Bone marrow (tissue), 2 donors: ENCODE measurements around the gene RFX7.

Source experiments
- DNase-seq, 2 donors: peaks; one replicate each; lab custom pipeline; 2025; lab: John Stamatoyannopoulos, UW

Gene RFX7

DNA sequence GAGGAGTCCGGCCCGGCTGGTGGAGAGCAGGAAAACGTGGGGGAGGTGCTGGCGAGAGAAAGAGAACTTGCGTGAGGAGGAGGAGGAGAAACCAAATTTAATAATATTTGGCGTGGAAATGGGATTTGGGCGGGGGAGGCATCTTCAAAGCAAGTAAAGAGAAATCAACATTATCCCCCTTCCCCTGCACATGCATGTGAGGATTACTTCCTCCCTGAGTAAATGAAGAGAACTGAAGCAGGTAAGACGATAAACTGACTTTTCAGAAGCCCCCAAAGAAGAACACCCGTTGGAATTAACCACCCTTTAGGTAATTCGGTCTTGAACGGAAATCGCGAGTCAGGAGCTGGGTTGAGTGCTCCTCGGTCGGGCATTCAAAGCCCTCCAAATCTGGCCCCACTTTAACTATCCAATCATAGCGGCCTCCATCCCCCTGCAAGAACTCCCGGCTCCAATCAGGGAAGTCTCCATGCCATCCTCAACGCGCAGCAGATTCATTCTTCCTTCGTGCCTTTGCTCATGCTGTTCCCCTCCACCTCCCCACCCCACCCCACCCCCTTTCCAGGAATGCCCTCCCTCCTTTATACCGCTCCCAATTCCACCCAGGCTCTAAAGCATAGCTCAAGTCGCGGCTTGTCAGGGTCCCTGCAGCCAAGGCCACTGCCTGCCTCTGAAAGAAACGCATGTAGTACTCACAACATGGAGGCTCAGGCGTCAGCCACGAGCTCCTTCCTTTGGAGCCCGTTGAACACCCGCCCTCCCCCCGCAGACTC, 545 bp upstream of the RFX7 start:
- DNase-seq, result peak in 1 of 2 donors; percentile 4

DNA sequence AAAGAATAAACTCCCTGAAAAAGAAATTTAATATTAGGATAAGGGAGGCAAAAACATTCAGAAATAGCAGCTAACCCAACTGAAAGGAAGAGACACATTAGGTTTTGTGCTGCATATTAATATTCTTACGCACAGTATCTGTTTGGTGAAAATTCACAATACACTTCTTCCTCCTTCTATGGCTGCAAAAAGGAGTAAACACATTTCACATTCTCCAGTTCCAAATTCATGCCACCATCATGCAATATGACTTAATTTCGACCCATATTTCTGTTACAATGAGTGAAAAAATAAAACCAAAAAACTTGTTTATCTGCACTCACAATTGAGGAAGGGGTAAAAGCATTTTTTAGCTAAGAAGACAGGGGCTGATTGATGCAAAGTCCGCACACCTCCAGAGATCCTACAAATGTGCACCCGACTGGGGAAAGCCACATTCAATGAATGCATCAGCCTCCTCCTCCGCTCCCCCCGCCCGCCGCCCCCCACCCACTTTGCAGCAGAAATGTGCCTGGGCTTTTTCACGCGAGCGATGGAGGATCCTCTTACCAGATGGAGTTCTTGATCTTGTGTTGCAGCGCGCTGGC, 1.0 kb downstream of the RFX7 start:
- DNase-seq, result no peak

DNA sequence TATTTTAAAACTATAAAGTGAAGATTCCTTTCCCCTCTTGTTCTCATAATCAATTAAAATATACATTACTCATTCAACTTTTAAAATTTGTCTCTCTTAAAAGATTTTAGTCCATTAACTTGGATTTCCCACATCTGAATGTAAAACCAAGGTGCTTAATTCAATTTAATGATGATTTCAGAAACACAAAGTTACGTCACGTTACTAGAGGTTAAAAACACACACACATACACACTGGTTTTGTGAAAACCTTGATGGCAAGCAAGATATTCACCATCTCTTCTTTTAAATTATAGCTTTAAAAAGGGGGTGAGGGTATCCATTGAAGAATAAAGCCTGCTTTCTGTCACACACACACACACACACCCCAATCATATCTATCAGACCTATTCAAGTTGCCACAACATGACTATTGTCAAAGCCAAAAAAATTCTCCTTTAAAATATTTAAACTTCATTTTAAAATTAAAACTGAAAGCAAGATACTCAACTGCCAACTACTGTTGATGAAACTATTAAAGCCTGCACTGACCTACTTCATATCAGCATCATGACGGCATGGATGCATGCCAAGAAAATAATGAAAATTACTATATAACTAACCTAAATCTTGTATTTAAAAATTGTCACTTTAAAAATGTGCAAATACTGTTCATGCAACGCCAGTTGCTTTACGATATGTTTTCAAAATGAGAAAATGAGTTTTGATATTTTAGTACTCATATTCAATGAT, 2.1 kb downstream of the RFX7 start:
- no peak for DNase-seq

DNA sequence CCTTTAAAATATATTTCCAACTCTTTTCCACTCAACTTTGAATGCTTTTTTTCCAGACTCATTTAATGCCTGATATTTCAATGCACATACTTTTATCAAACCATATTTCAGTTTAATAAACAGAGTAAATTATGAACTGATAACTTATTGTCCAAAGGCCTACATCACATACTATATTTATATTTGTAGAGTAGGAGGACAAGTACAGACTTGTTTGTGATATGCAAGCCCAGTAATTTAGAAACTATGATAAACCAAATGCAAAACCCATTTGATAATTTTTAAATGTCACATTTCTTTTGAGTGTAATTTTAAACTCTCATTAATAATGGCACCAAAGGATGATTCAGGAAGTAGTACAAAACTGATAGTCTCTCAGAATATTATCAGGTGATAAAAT, 3.3 kb downstream of the RFX7 start:
- no peak for DNase-seq

DNA sequence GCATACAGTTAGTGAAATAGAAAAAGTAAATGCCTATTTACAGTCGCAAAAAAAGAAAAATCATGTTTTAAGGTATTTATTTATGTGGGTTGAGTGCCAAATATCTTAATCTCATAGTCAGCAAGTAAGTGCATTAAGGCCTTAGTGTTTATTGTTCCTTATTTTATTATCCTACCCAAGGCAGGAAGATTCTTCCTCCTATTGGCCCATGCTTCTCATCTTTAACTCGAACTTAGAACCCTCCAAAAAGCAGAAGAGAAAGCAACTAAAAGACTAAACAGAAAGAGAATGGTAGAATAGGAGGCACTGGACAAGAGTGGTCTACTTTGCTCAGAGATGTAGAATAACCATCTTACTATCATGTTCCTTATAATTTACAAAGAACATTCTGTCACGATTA, 7.5 kb downstream of the RFX7 start:
- no peak for DNase-seq

DNA sequence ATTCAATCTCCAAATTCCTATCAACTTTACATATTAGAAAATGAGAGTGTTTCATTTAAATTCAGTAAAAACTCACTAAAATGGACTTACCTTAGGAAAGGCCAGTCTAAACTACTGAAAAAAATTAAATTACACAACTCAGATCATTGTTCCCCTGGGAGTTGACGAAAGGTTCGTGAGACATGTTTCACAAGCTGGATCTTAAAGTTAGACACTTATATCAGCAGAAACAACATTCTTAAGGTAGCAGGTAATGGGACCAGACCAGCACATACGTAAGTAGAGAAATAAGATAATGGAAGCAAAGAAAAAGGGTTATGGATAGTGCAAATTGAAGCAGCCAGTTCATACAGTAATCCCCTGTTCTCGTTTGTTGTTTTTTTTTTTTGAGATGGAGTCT, 8.9 kb downstream of the RFX7 start:
- no peak for DNase-seq

DNA sequence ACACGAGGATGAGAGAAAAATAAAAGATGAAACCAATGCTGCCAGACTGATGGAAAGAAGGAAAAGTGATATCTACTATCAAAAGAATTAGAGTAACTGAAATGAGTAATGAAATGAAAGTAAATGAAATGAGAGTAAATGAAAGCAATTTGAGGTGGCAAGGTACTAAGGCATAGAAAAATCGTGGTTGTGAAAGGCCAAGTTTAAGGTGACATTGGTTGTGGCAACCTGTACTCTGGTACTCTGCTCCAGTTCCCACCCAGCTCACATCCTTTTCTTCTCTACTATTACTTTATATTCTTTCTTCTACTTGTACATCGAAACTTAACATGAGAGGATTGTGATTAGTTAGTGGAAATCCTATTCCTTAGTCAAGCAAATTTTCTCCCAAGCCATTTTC, 10.1 kb downstream of the RFX7 start:
- no peak for DNase-seq

DNA sequence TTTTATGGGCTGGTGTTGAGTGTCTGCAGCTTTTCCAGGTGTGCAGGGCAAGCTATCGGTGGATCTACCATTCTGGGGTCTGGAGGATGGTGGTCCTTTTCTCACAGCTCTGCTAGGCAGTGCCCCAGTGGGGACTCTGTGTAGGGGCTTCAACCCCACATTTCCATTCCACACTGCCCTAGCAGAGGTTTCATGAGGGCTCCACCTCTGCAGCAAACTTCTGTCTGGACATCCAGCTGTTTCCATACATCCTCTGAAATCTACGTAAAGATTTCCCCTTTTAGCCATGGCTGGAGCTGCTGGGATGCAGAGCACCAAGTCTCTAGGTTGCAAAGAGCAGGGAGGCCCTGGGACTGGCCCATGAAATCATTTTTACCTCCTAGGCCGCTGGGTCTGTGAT, 11.6 kb downstream of the RFX7 start:
- DNase-seq, result no peak

DNA sequence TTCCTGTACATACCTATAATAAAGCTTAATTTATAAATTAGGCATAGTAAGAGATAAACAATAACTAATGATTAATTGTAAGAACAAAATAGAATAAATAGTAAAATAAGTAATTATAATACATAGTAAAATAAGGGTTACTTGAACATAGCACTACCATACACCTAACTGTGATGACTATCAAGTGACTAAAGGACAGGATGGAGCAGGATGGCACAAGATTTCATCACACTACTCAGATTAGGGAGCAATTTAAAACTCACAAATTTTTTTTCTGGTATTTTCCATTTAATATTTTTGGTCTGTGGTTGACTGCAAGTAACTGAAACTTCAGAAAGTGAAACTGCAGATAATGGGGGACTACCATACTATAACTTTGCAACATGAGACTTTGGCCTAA, 14.8 kb downstream of the RFX7 start:
- DNase-seq, result no peak

DNA sequence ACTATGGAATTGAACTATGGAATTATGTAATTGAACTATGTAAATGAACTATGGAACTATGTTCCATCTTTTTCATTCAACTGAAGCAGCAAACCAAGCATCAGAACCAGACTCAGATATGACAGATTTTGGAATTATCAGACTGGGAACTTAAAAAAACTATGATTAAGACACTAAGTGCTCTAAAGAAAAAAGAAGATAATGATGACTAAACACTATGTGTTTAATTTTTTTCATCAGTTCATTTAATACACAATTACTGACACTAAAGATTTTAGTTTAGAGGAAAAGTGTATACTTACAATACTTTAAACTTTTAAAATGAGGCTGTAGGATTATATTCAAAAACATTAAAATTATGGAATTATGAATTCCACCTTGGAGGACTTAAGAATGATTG, 15.3 kb downstream of the RFX7 start:
- no peak for DNase-seq

DNA sequence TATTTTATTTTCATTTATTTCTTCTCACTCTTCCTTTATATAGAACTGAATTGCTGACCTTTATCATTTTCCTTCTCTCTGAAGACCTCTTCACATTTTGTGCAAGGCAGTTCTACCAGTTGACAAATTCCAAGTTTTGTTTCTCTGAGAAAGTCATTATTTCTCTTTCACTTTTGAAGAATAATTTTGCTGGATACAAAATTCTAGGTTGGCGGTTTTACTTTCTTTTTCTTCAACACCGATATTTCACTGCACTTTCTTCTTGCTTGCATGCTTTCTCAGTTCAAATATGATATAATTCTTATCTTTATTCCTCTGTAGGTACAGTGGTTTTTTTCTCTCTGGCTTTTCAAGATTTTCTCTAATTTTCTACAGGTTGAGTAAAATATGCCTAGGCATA, 15.9 kb downstream of the RFX7 start:
- no peak for DNase-seq

DNA sequence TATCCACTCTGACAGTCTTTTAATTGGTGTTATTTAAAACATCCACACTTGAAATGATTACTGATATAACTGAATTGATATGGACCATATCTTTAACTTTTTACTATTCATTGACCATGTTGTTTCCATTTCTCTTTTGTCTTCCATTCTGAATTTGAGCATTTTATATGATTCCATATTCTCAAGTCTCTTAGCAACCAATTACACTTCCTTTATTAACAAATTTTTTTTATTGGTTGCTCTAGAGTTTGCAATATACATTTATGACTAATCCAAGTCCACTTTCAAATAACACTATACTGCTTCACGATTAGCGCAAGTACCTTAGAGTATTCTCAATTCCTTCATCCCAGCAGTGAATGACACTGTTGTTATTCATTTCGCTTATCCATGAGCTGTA, 16.4 kb downstream of the RFX7 start:
- no peak for DNase-seq

DNA sequence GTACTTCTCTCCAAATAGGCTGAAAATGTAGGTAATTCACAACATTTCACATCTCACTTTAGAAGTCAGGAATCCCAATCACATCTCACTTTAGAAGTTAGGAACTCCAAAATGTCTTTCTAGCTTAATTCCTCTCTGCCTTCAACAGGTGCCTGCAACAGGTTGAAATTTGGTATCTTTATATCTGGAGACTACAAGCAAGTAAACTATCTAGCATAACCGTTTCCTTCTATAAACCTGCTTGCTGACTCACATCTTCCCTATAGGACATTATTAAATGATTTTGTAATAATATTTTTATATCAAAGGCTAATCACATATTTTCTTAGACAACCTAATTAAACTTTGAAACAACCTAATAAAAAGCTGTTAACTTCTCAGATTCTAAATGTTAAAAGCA, 18.2 kb downstream of the RFX7 start:
- DNase-seq, result no peak

DNA sequence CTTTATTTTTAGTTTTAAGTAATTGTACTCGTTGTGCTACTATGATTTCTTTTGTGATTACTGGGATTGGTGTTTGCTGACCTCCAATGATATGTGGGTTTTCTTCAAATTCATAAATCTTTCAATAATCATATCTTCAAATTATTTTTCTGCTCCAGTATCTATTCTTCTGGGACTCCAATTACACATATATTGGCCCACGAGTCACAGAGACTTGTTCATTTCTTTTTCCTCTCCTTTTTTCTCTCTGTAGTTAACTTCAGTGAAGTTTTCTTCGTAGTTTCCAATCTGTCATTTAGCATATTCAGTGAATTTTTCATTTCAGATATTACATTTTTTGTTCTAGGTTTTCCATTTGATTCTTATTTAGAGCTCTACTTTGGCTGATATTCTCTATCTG, 21.4 kb downstream of the RFX7 start:
- no peak for DNase-seq

DNA sequence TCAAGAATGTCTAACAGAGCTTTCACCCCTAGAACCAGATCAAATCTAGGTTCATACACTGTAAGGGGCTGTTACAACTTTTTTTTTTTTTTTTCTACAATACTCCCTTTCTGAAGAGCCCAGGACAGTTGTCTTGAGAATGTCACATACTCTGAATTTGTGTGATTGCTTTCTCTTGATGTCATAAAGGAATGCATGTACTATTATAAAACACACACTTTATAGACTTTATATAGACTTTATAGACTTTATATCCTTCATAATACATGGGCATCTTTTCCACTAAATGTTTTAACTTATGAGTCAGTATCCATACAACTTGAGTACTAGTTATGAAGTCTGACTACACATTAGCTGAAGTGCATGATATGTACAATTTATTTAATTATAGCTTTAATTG, 26.3 kb downstream of the RFX7 start:
- no peak for DNase-seq

DNA sequence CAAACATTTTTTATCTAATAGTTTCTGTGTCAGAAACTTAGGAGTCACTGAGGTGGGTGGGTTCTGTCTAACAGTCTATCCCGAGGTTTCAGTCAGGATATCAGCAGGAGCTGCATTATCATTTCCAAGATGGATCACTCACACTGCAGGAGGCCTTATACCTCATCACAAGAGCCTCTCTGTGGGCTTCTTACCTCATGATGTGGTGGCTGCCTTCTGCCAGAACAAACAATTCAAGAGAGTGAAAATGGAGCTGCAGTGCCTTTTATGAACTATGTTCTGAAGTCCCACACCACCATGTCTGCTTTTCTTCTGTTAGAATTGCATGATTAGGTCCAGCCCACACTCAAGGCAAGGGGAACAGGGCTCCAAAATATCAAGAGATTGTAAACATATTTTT, 27.9 kb downstream of the RFX7 start:
- DNase-seq, result no peak

DNA sequence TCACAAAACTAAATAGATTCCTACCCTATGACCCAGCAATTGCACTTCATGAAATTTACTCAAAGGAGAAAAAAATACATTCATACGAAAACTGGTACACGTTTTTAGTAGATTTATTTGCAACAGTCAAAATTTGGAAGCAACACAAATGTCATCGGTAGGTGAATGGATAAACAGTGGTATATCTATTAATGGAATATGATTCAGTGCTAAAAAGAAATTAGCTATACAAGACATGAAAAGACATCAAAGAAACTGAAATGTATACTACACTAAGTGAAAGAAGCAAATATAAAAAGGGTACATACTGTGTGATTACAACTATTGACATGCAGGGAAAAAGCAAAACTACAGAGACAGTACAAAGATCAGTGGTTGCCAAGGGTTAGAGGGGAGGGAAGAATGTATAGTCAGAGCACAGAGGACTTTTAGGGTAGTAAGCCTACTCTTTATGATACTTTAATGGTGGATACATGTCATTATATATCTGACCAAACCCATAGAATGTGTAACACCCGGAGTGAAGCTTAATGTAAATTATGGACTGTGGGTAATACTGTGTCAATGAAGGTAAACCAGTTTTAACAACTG, 31.6 kb downstream of the RFX7 start:
- no peak for DNase-seq

DNA sequence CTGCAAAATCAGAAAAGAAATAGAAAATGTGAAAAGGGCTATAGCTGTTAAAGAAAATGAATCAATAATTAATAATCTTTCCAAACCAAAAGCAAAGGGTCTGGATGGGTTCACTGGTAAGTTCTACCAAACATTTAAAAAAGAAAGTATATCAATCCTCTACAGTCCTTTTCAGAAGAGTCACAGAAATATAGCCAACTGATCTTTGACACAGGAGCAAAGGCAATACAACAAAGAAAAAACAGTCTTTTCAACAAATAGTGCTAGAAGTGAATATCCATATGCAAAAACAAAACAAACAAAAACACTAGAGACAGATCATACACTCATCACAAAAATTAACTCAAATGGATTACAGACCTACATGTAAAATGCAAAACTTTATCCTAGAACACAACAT, 32.6 kb downstream of the RFX7 start:
- DNase-seq, result no peak

DNA sequence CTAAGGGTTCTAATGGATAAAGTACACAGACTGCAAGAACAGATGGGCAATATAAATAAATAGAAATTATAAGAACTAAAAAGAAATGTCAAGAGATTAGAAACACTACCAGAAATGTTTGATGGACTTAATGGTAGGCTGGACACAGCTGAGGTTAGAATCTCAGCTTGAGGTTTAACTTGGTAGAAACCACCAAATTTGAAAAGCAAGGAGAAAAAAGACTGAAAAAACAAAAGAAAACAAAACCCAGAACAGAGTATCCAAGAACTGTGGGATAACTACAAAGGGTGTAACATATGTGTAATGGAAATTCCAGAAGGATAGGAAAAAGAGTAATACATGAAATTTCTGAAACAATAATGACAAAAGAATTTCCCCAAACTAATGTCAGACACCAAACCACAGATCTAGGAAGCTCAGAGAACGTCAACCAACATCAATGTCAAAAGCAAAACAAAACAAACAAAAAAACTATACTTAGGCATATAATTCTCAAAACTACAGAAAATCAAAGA, 35.0 kb downstream of the RFX7 start:
- DNase-seq, result no peak

DNA sequence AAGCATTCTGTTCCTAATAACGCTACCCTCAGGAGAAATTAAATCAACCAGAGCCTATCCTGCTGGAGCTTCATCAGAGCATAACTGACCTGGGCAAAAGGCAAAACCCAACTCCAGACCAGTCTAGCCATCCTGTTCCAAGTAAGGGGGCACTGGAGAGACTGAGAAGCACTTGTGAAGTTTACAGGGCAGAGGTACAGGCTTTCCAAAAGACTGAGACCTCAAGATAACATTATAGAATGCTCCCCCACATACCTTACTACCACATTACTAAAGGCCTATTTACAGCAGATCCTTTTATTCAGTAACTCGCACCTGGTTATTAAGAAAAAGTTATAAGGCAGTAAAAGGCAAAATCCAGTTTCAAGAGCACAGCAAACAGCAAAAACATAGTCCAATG, 35.5 kb downstream of the RFX7 start:
- no peak for DNase-seq

DNA sequence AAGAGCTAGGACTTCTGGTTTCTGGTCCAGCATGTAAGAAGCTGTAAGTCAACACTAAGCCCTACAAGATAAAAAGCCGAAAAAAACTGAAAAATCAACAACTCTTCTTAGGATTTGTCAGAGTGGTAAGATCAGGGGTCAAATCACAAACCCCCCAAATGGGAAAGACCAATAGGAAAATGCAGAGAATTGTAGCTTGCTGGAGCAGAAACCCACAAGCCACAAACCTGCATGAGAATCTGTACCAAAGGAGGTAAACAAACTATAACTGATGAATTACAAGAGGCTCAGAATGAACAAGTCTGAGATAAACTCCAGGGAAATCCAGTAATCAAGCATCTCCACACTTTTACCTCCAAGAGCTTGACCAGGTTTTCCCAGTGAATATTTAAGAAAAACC, 36.0 kb downstream of the RFX7 start:
- no peak for DNase-seq

DNA sequence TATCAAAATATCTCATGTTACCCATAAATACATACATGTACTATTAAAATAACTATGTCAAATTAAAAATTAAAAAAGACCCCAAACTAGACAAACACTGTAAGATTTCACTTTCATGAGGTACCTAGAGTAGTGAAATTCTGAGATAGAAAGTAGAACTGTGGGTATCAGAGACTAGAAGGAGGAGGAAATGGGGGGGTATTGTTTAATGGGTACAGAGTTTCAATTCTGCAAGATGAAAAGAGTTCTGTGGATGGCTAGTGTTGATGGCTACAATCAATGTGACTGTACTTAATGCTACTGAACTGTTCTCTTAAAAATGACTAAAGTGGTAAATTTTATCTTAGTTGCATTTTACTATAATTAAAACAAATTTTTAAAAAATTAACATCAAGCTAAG, 36.6 kb downstream of the RFX7 start:
- DNase-seq, result no peak
